Kidney (tissue), 14 donors: Measurements from ENCODE around the gene ACSM3. TPM values are rescaled to one million over a fixed set of nuclear protein-coding genes. Genes with fewer than 3 reads are reported as not detected.

Source experiments
- DNase-seq, 5 donors: peaks; one replicate each; pipeline ENCODE4 v3.0.0-alpha.2; 2013 to 2020
- FAIRE-seq: peaks from 2 replicates; lab custom pipeline; 2012; peaks lifted over from hg19 to GRCh38; lab: Jason Lieb, UNC
- H3K27ac ChIP-seq, 2 donors: one replicate each; pipeline ENCODE4 v1.7.0; 2013; ENCODE audit warnings: low read depth in 2 of 2, low read length in 2 of 2, inconsistent platforms in 1 of 2
- H3K27me3 ChIP-seq: one replicate; pipeline ENCODE4 v1.7.1; 2013; ENCODE audit warnings: low read length, inconsistent platforms; ENCODE audit not compliant: control insufficient read depth, insufficient read depth
- H3K36me3 ChIP-seq, 3 donors: one replicate each; pipeline versions ENCODE4 v1.7.0 to v1.7.1; 2013; ENCODE audit warnings: low read length in 3 of 3, control low read depth in 1 of 3, inconsistent platforms in 1 of 3; ENCODE audit not compliant: insufficient read depth in 3 of 3, control insufficient read depth in 2 of 3
- H3K4me1 ChIP-seq, 3 donors: one replicate each; pipeline versions ENCODE4 v1.7.0 to v1.7.1; 2013; ENCODE audit warnings: low read length in 3 of 3, inconsistent platforms in 1 of 3, low read depth in 1 of 3; ENCODE audit not compliant: control insufficient read depth in 2 of 3, insufficient read depth in 2 of 3
- H3K4me3 ChIP-seq, 3 donors: one replicate each; pipeline versions ENCODE4 v1.7.0 to v1.8.1; 2013; ENCODE audit warnings: low read length in 3 of 3, control low read depth in 1 of 3, inconsistent platforms in 1 of 3
- H3K9ac ChIP-seq, 3 donors: one replicate each; pipeline versions ENCODE4 v1.7.0 to v1.7.1; 2013; ENCODE audit warnings: low read length in 3 of 3, control low read depth in 1 of 3, inconsistent platforms in 1 of 3
- H3K9me3 ChIP-seq, 3 donors: one replicate each; pipeline versions ENCODE4 v1.7.0 to v1.7.1; 2013; ENCODE audit warnings: low read length in 3 of 3, control low read depth in 1 of 3, inconsistent platforms in 1 of 3; ENCODE audit not compliant: control insufficient read depth in 2 of 3, insufficient read depth in 1 of 3
- intact Hi-C: fragments of 100-400 bp; cut with DNase I; formaldehyde crosslinking; loops from one replicate; pipeline ENCODE4 v1.11.1; 2022
- polyA plus RNA-seq: library from polyadenylated mRNA; stranded (reverse); fragments of 350-450 nt; fragmentation: Illumina TruSeq; extraction: RNeasy Lipid Tissue Mini Kit (QIAGEN cat#74804); gene quantifications from one replicate; pipeline ENCODE4 v1.2.3, GENCODE V29; 2014; ENCODE audit warnings: low read depth, low replicate concordance; ENCODE audit not compliant: insufficient read depth
- total RNA-seq: library from RNA; stranded (reverse); fragmentation: NEBNext Ultra II Directional; extraction: Animal tissue kit (Norgen Biotek cat#: 25700); gene quantifications from one replicate; pipeline ENCODE4 v1.2.1, GENCODE V29; 2021
- TF ChIP-seq, protein P1 (sequence below): IDR thresholded peaks from 3 replicates; pipeline ENCODE4 v1.5.1; 2012; ENCODE audit warnings: mild to moderate bottlenecking, moderate library complexity, borderline replicate concordance; ENCODE audit not compliant: insufficient read depth; ENCODE audit errors: extremely low read depth
- donor health status: control.
- donor health status: control.
- donor health status: control.
- donor health status: control.
- donor health status: control.
- donor health status: DM: yes; HTN: yes; CAD: no.
- donor health status: Normal renal cell carcinoma (clear cell type).

Gene ACSM3
- total and polyA plus RNA-seq, 2 donors from 2014 or later = 31.5 to 139 TPM

DNA sequence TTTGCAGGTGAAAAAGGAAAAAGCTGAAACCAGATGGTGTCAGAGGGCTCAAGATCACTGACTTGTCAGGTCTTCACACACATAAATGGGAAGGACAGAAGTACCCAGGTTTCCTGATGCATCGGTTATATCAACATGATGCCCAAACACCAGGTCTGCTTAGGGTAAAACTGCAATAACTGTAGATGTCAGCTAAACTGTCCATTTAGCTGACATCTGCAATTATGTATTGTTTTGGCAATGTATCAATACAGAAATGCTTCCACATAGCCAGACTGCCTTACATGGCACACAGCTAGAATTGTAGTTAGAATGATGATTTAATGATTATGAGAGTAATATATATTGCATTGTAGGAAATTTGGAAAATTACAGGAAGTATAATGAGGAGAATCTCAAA lies 5.0 kb downstream of the ACSM3 start:
- FAIRE-seq = no peak

DNA sequence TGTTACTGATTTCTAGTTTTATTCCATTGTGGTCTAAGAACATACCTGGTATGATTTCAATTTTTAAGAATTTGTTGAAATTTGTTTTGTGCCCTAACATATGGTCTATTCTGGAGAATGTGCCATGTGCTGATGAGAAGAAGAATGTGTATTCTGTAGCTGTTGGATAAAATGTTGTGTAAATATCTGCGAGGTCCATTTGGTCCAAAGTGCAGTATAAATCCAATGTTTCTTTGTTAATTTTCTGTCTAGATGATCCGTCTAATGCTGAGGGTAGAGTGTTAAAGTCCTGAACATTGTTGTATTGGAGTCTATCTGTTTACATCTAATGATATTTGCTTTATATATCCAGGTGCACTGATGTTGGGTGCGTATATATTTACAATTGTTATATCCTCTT lies 9.9 kb downstream of the ACSM3 start:
- Histone ChIP-seq H3K9me3 (no peaks in the 10 kb centered on the region), H3K4me1 (no peaks in the 10 kb centered on the region), H3K4me3 (no peak overlapping the region), H3K9ac (no peak overlapping the region), H3K27ac (no peak overlapping the region), H3K36me3 (peaks cover 0 to 27% (median 4%) of the 10 kb centered on the region in 3 donors), H3K27me3 (no peaks in the 10 kb centered on the region)
- TF ChIP-seq, protein P1, sequence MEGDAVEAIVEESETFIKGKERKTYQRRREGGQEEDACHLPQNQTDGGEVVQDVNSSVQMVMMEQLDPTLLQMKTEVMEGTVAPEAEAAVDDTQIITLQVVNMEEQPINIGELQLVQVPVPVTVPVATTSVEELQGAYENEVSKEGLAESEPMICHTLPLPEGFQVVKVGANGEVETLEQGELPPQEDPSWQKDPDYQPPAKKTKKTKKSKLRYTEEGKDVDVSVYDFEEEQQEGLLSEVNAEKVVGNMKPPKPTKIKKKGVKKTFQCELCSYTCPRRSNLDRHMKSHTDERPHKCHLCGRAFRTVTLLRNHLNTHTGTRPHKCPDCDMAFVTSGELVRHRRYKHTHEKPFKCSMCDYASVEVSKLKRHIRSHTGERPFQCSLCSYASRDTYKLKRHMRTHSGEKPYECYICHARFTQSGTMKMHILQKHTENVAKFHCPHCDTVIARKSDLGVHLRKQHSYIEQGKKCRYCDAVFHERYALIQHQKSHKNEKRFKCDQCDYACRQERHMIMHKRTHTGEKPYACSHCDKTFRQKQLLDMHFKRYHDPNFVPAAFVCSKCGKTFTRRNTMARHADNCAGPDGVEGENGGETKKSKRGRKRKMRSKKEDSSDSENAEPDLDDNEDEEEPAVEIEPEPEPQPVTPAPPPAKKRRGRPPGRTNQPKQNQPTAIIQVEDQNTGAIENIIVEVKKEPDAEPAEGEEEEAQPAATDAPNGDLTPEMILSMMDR = no peak
- intact Hi-C loops = no loop called here
- FAIRE-seq = no peak
- DNase-seq = no peak

More for the DNA sequence above, 5.0 kb downstream of the ACSM3 start:
- Histone ChIP-seq H3K27ac (no peak overlapping the region), H3K4me1 (peaks cover 0 to 7% (median 5%) of the 10 kb centered on the region in 3 donors), H3K9ac (no peak overlapping the region), H3K36me3 (peaks cover 0 to 4% (median 0%) of the 10 kb centered on the region in 3 donors), H3K27me3 (no peaks in the 10 kb centered on the region), H3K4me3 (no peak overlapping the region), H3K9me3 (no peaks in the 10 kb centered on the region)
- intact Hi-C loops = no loop called here
- TF ChIP-seq, protein P1 = no peak
- no peak for DNase-seq

- no peaks in the 10 kb centered on the region for H3K9me3 ChIP-seq
- TF ChIP-seq, protein P1 = peak; percentile 64
- no peak overlapping the region for H3K9ac ChIP-seq
- no peak overlapping the region for H3K4me3 ChIP-seq
- peaks cover 0 to 27% (median 4%) of the 10 kb centered on the region in 3 donors for H3K36me3 ChIP-seq
- H3K27me3 ChIP-seq = no peaks in the 10 kb centered on the region
- no peaks in the 10 kb centered on the region for H3K4me1 ChIP-seq
- FAIRE-seq = no peak
- peak; percentile 29 to 75 (median 46) for DNase-seq
- no peak overlapping the region for H3K27ac ChIP-seq
- intact Hi-C loops = no loop called here
Observed at GRCh38 chr16:20774703-20775362, 11.0 kb downstream of the ACSM3 start.
